Fibroblast of lung (primary cell): Measurements from ENCODE around the gene DNAJC19. TPM values are rescaled to one million over a fixed set of nuclear protein-coding genes. Genes with fewer than 3 reads are reported as not detected.

Source experiments
- DNase-seq, 2 donors: peaks; one replicate each; pipeline versions ENCODE4 v3.0.0 to v3.0.0-alpha.2; 2010; ENCODE audit warnings: low read depth in 2 of 2
- H2AFZ ChIP-seq: 2 replicates; pipeline ENCODE4 v1.5.1; 2012; ENCODE audit warnings: low read length, control low read depth, inconsistent platforms
- H3K27ac ChIP-seq: 2 replicates; pipeline ENCODE4 v1.5.1; 2011; ENCODE audit warnings: low read length, control low read depth; ENCODE audit not compliant: insufficient read depth
- H3K27me3 ChIP-seq: 2 replicates; pipeline ENCODE4 v1.5.1; 2011; ENCODE audit warnings: mild to moderate bottlenecking, low read length; ENCODE audit not compliant: control insufficient read depth, insufficient read depth
- H3K36me3 ChIP-seq: 2 replicates; pipeline ENCODE4 v1.5.1; 2011; ENCODE audit warnings: low read length; ENCODE audit not compliant: control insufficient read depth, insufficient read depth
- H3K4me1 ChIP-seq: 2 replicates; pipeline ENCODE4 v1.5.1; 2011; ENCODE audit warnings: low read length; ENCODE audit not compliant: control insufficient read depth, insufficient read depth; ENCODE audit errors: extremely low read depth
- H3K4me2 ChIP-seq: 2 replicates; pipeline ENCODE4 v1.5.1; 2011; ENCODE audit warnings: low read length, control low read depth; ENCODE audit not compliant: insufficient read depth; ENCODE audit errors: extremely low read depth
- H3K4me3 ChIP-seq, 4 experiments: fragments of 200-600 bp in 1 of 4; sonication (generic) in 1 of 4; replicated peaks in 1 of 4; 2 replicates each; pipeline ENCODE4 v1.5.1; 2011 to 2016; ENCODE audit warnings: low read length in 4 of 4, low read depth in 3 of 4, mild to moderate bottlenecking in 3 of 4, control low read depth in 2 of 4, inconsistent platforms in 1 of 4, mixed read lengths in 1 of 4; ENCODE audit not compliant: insufficient read depth in 1 of 4; ENCODE audit errors: control extremely low read depth in 1 of 4
- H3K79me2 ChIP-seq: 2 replicates; pipeline ENCODE4 v1.5.1; 2012; ENCODE audit warnings: mild to moderate bottlenecking, low read length, inconsistent platforms; ENCODE audit not compliant: control insufficient read depth, insufficient read depth
- H3K9ac ChIP-seq: 2 replicates; pipeline ENCODE4 v1.5.1; 2011; ENCODE audit warnings: mild to moderate bottlenecking, low read length, control low read depth; ENCODE audit not compliant: insufficient read depth
- H3K9me3 ChIP-seq: 2 replicates; pipeline ENCODE4 v1.5.1; 2012; ENCODE audit warnings: low read depth, low read length; ENCODE audit not compliant: control insufficient read depth, insufficient read depth
- H4K20me1 ChIP-seq: 2 replicates; pipeline ENCODE4 v1.5.1; 2011; ENCODE audit warnings: low read length; ENCODE audit not compliant: control insufficient read depth, insufficient read depth; ENCODE audit errors: extremely low read depth
- CTCF ChIP-seq, 2 donors: IDR thresholded peaks in 1 of 2; conservative IDR thresholded peaks in 1 of 2; 1 replicate in 1 of 2; 2 replicates in 1 of 2; pipeline ENCODE4 v1.5.1; 2011 to 2012; ENCODE audit warnings: low read length in 2 of 2, control low read depth in 1 of 2, inconsistent platforms in 1 of 2, low read depth in 1 of 2, mild to moderate bottlenecking in 1 of 2
- EZH2 ChIP-seq: IDR thresholded peaks from 2 replicates; pipeline ENCODE4 v1.5.1; 2012; ENCODE audit warnings: low read length, control low read depth, mild to moderate bottlenecking; ENCODE audit errors: missing control alignments
- polyA minus RNA-seq: library from RNA; depleted of rRNA, polyadenylated mRNA; stranded (reverse); fragments of >200 nt; gene quantifications from 2 replicates; pipeline ENCODE4 v1.2.3, GENCODE V29; 2011; ENCODE audit warnings: low replicate concordance
- polyA plus RNA-seq, 2 donors: library from polyadenylated mRNA; depleted of rRNA in 1 of 2; stranded (reverse) in 1 of 2; unstranded in 1 of 2; fragments of >200 nt; gene quantifications; 2 replicates each; pipeline ENCODE4 v1.2.1, GENCODE V29; 2011 to 2012; ENCODE audit warnings: missing spikeins in 1 of 2
- total RNA-seq: library from RNA; depleted of rRNA; stranded (reverse); fragments of >200 nt; gene quantifications from 2 replicates; pipeline ENCODE4 v1.2.1, GENCODE V29; 2014

Gene DNAJC19
- total RNA-seq (33.7 and 38.3 TPM in 2 replicates), polyA plus RNA-seq (31.5 and 37.6 TPM in 2 replicates), polyA minus RNA-seq (6.9 and 9.5 TPM in 2 replicates)
- 42.5 and 52.7 TPM in 2 replicates for polyA plus RNA-seq (2012)

GRCh38 chr3:180989291-180990163 lies at the start of gene DNAJC19:
Gene DNAJC19, minus strand, starts transcription at chr3:180989736. Its CDS starts 134 bp downstream, at chr3:180989602.
- H3K27ac ChIP-seq, result peak within 1 kb of the TSS; percentile 68
- H2AFZ ChIP-seq, result peak within 1 kb of the TSS; percentile 96
- H3K79me2 ChIP-seq, result peaks cover 13% of the 10 kb centered on the region
- H3K4me1 ChIP-seq, result no peaks in the 10 kb centered on the region
- no peaks in the 10 kb centered on the region for H3K36me3 ChIP-seq
- DNase-seq, result peak; percentile 98 to 99
- peak within 1 kb of the TSS; percentile 57 to 98 (median 84) for H3K4me3 ChIP-seq
- TF ChIP-seq EZH2 (no peak), CTCF (conservative IDR thresholded peaks at IDR 0.05 in 1 of 2, IDR thresholded peaks at IDR 0.05 in 1 of 2; ENCODE audit: low read depth in 1 of 2, low read length in 2 of 2) (no peak)
- peak within 1 kb of the TSS; percentile 69 for H3K9ac ChIP-seq
- H3K9me3 ChIP-seq, result no peaks in the 10 kb centered on the region
- peak within 1 kb of the TSS; percentile 92 for H3K4me2 ChIP-seq
- no peaks in the 10 kb centered on the region for H4K20me1 ChIP-seq
- no peaks in the 10 kb centered on the region for H3K27me3 ChIP-seq

GRCh38 chr3:181030948-181031347 lies 41.4 kb upstream of the DNAJC19 start:
- Histone ChIP-seq H3K36me3 (no peaks in the 10 kb centered on the region), H3K27me3 (no peaks in the 10 kb centered on the region), H3K9me3 (no peaks in the 10 kb centered on the region), H3K4me1 (no peaks in the 10 kb centered on the region), H3K79me2 (no peaks in the 10 kb centered on the region), H2AFZ (no peak overlapping the region), H3K4me3 (no peak overlapping the region), H3K9ac (no peak overlapping the region), H4K20me1 (no peaks in the 10 kb centered on the region), H3K27ac (no peak overlapping the region), H3K4me2 (no peak overlapping the region)
- TF ChIP-seq EZH2, result no peak
- TF ChIP-seq CTCF (conservative IDR thresholded peaks at IDR 0.05 in 1 of 2, IDR thresholded peaks at IDR 0.05 in 1 of 2; ENCODE audit: low read depth in 1 of 2, low read length in 2 of 2), result no peak
- DNase-seq, result no peak

GRCh38 chr3:181025204-181025603 lies 35.7 kb upstream of the DNAJC19 start:
- H3K27ac ChIP-seq, result no peak overlapping the region

More at GRCh38 chr3:181025204-181025603, 35.7 kb upstream of the DNAJC19 start:
- no peaks in the 10 kb centered on the region for H3K4me1 ChIP-seq
- no peak overlapping the region for H2AFZ ChIP-seq
- H3K9ac ChIP-seq, result no peak overlapping the region
- no peak overlapping the region for H3K4me3 ChIP-seq
- TF ChIP-seq CTCF (conservative IDR thresholded peaks at IDR 0.05 in 1 of 2, IDR thresholded peaks at IDR 0.05 in 1 of 2; ENCODE audit: low read depth in 1 of 2, low read length in 2 of 2) (no peak), EZH2 (no peak)
- H3K9me3 ChIP-seq, result no peaks in the 10 kb centered on the region
- H3K36me3 ChIP-seq, result no peaks in the 10 kb centered on the region
- H3K79me2 ChIP-seq, result no peaks in the 10 kb centered on the region
- no peak overlapping the region for H3K4me2 ChIP-seq
- no peaks in the 10 kb centered on the region for H4K20me1 ChIP-seq
- no peaks in the 10 kb centered on the region for H3K27me3 ChIP-seq
- DNase-seq, result no peak
